HepG2 (cell line): ENCODE results near the gene NFIC. TPM values are rescaled to one million over a fixed set of nuclear protein-coding genes. Genes with fewer than 3 reads are reported as not detected.

Experiments used
- ATAC-seq: fragments of 200-7000 bp; cut with Tn5 transposase; 3 replicates; pipeline ENCODE4 v1.9.1; 2020; ENCODE audit warnings: mild to moderate bottlenecking, moderate library complexity
- BruUV-seq: library from RNA; stranded (reverse); fragments of 400-500 nt; replicated peaks from 2 replicates; lab custom pipeline; 2021; lab: Mats Ljungman, UMichigan
- CTCF ChIA-PET: fragments of 300-600 bp; formaldehyde crosslinking; extraction: SDS; loops from one replicate; lab custom pipeline; 2021; ENCODE audit warnings: low total read pairs, inconsistent platforms, low intra/inter-chr PET ratio; lab: Yijun Ruan, JAX
- POLR2A ChIA-PET: fragments of 350-600 bp; sonication (Branson Sonifier 250); formaldehyde crosslinking; loops from one replicate; lab custom pipeline; 2020; ENCODE audit warnings: antibody characterized with exemption, inconsistent platforms; lab: Yijun Ruan, JAX
- DNase-seq: peaks from one replicate; pipeline ENCODE4 v3.0.0-alpha.2; 2015; ENCODE audit warnings: low spot score
- FAIRE-seq: peaks from 3 replicates; lab custom pipeline; 2011; peaks lifted over from hg19 to GRCh38; lab: Jason Lieb, UNC
- H2AFZ ChIP-seq: one replicate; pipeline ENCODE4 v1.6.1; 2011; ENCODE audit warnings: low read length, inconsistent platforms
- H3K27ac ChIP-seq: fragments of 300-600 bp; 3 replicates; pipeline ENCODE4 v1.8.0; 2011; ENCODE audit warnings: mixed run types, mild to moderate bottlenecking, mixed read lengths, low read length, inconsistent platforms; ENCODE audit not compliant: insufficient read depth; ENCODE audit errors: extremely low read length
- H3K27me3 ChIP-seq, 2 experiments: fragments of 200-600 bp in 1 of 2; 2 replicates in 1 of 2; 3 replicates in 1 of 2; pipeline versions ENCODE4 v1.6.0 to v1.8.0; 2011; ENCODE audit warnings: low read length in 2 of 2, mild to moderate bottlenecking in 2 of 2, moderate library complexity in 2 of 2, inconsistent platforms in 1 of 2; ENCODE audit not compliant: insufficient read depth in 2 of 2, control insufficient read depth in 1 of 2
- H3K36me3 ChIP-seq, 2 experiments: fragments of 200-600 bp in 1 of 2; replicated peaks in 1 of 2; 2 replicates in 1 of 2; 3 replicates in 1 of 2; pipeline versions ENCODE4 v1.5.1 to v1.8.0; 2011; ENCODE audit warnings: low read length in 2 of 2, inconsistent platforms in 1 of 2; ENCODE audit not compliant: insufficient read depth in 2 of 2, control insufficient read depth in 1 of 2
- H3K4me1 ChIP-seq: 2 replicates; pipeline ENCODE4 v1.5.1; 2012; ENCODE audit warnings: low read length, inconsistent platforms; ENCODE audit not compliant: insufficient read depth
- H3K4me2 ChIP-seq: 2 replicates; pipeline ENCODE4 v1.6.0; 2011; ENCODE audit warnings: low read depth, low read length, inconsistent platforms
- H3K4me3 ChIP-seq, 3 experiments: fragments of 200-600 bp in 1 of 3; sonication (generic), shearing (Covaris generic) in 1 of 3; replicated peaks in 1 of 3; 2 replicates each; pipeline ENCODE4 v1.5.1; 2011 to 2016; ENCODE audit warnings: low read length in 3 of 3, inconsistent platforms in 2 of 3, low read depth in 2 of 3, mild to moderate bottlenecking in 2 of 3, control low read depth in 1 of 3, mixed read lengths in 1 of 3; ENCODE audit not compliant: insufficient read depth in 1 of 3
- H3K79me2 ChIP-seq: one replicate; pipeline ENCODE4 v1.6.1; 2011; ENCODE audit warnings: low read length, inconsistent platforms; ENCODE audit not compliant: insufficient read depth
- H3K9ac ChIP-seq: 2 replicates; pipeline ENCODE4 v1.6.0; 2011; ENCODE audit warnings: mild to moderate bottlenecking, low read depth, low read length, inconsistent platforms; ENCODE audit not compliant: insufficient read depth
- H3K9me3 ChIP-seq: 2 replicates; pipeline ENCODE4 v1.5.1; 2012; ENCODE audit warnings: mild to moderate bottlenecking, low read length
- H4K20me1 ChIP-seq: 2 replicates; pipeline ENCODE4 v1.6.0; 2011; ENCODE audit warnings: inconsistent platforms, mild to moderate bottlenecking, low read length, moderate library complexity; ENCODE audit not compliant: insufficient read depth
- HNF4A ChIP-seq: sonication (generic); formaldehyde crosslinking; IDR thresholded peaks from 2 replicates; pipeline ENCODE4 v1.4.0; 2020; ENCODE audit warnings: missing genetic modification reagents
- MTA1 ChIP-seq: sonication (generic); formaldehyde crosslinking; IDR thresholded peaks from 2 replicates; pipeline ENCODE4 v1.4.0; 2020; ENCODE audit warnings: missing genetic modification reagents, mild to moderate bottlenecking, borderline replicate concordance
- MYC ChIP-seq: sonication (generic); formaldehyde crosslinking; IDR thresholded peaks from 2 replicates; pipeline ENCODE4 v1.9.0; 2021; ENCODE audit warnings: missing genetic modification reagents, borderline replicate concordance
- POLR2G ChIP-seq: fragments of 200-400 bp; formaldehyde crosslinking; IDR thresholded peaks from 2 replicates; pipeline ENCODE4 v1.6.1; 2018; ENCODE audit warnings: mild to moderate bottlenecking, low read depth, low read length, moderate library complexity
- ZNF563 ChIP-seq: sonication (generic); formaldehyde crosslinking; IDR thresholded peaks from 2 replicates; pipeline ENCODE4 v1.8.0; 2022; ENCODE audit warnings: mild to moderate bottlenecking, moderate library complexity, missing genetic modification reagents
- ZNF564 ChIP-seq: sonication (generic); formaldehyde crosslinking; IDR thresholded peaks from 2 replicates; pipeline ENCODE4 v1.8.1; 2023; ENCODE audit warnings: mild to moderate bottlenecking, missing genetic modification reagents
- ZNF605 ChIP-seq: sonication (generic); formaldehyde crosslinking; IDR thresholded peaks from 2 replicates; pipeline ENCODE4 v1.8.0; 2022; ENCODE audit warnings: mild to moderate bottlenecking, missing genetic modification reagents
- ZNF672 ChIP-seq: sonication (generic); formaldehyde crosslinking; IDR thresholded peaks from 2 replicates; pipeline ENCODE4 v1.8.1; 2022; ENCODE audit warnings: missing genetic modification reagents
- whole genome bisulfite sequencing: methylation state at CpG from one replicate; pipeline ENCODE4 v1.1.6; 2017; ENCODE audit warnings: low lambda C conversion rate; 5-methylcytosine and 5-hydroxymethylcytosine counted together
- in situ Hi-C: cut with HindIII; loops from 2 replicates; pipeline ENCODE4 v1.10.0; 2017; ENCODE audit warnings: low pct_unique_long_range_greater_than_20kb; ENCODE audit not compliant: extremely low pct_ligation_motif_present
- intact Hi-C: fragments of 100-400 bp; cut with micrococcal nuclease; formaldehyde crosslinking; loops from one replicate; pipeline ENCODE4 v1.10.0; 2022; ENCODE audit not compliant: unreplicated experiment
- polyA plus RNA-seq, 8 experiments: library from polyadenylated mRNA; depleted of rRNA in 3 of 8; stranded (reverse) in 7 of 8; unstranded in 1 of 8; fragments of >200 nt; fragmentation: Illumina TruSeq in 4 of 8; extraction: Trizol in 4 of 8; gene quantifications; 2 replicates each; pipeline versions ENCODE4 v1.2.1 to v1.2.3, GENCODE V29; 2011 to 2016; ENCODE audit warnings: low read depth in 4 of 8, missing spikeins in 1 of 8, mixed read lengths in 1 of 8; ENCODE audit not compliant: insufficient read depth in 1 of 8
- total RNA-seq, 5 experiments: library from RNA; depleted of rRNA; stranded (reverse); fragments of >200 nt; fragmentation: Illumina TruSeq; extraction: Trizol; gene quantifications; 2 replicates each; pipeline ENCODE4 v1.2.3, GENCODE V29; 2016; ENCODE audit warnings: low read depth in 1 of 5
- TF ChIP-seq, protein P1 (sequence below): sonication (generic); formaldehyde crosslinking; IDR thresholded peaks from 2 replicates; pipeline ENCODE4 v1.5.1; 2020; ENCODE audit warnings: mild to moderate bottlenecking, missing genetic modification reagents, moderate library complexity
- TF ChIP-seq, protein P2 (sequence below): IDR thresholded peaks from 2 replicates; pipeline ENCODE4 v1.6.1; 2016; ENCODE audit warnings: mild to moderate bottlenecking
- TF ChIP-seq, protein P3 (sequence below): sonication (generic); formaldehyde crosslinking; IDR thresholded peaks from 2 replicates; pipeline ENCODE4 v1.5.1; 2020; ENCODE audit warnings: missing genetic modification reagents, mild to moderate bottlenecking, borderline replicate concordance

Gene NFIC
- total and polyA plus RNA-seq, 2 of the 13 experiments (the other 11 are each of a cell fraction or from before 2014, with no cell fraction given): 1.3 to 2.5 TPM

DNA sequence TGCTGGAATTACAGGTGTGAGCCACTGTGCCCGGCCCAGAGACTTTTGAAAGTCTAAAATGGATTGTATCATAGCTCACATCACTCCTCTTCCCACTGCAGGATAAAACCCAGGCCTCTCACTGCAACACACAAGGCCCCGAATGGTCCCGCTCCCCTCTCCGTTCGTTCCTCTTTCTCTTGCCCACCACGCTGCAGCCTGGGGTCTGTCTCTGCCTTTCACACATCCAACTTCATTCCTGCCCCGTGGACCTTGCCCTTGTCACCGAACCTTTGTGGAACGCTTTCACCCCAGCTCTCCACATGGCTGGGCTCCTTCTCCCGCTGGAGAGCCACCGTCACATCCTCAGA, 42.6 kb downstream of the NFIC start:
- no peaks in the 10 kb centered on the region for H3K36me3 ChIP-seq

DNA sequence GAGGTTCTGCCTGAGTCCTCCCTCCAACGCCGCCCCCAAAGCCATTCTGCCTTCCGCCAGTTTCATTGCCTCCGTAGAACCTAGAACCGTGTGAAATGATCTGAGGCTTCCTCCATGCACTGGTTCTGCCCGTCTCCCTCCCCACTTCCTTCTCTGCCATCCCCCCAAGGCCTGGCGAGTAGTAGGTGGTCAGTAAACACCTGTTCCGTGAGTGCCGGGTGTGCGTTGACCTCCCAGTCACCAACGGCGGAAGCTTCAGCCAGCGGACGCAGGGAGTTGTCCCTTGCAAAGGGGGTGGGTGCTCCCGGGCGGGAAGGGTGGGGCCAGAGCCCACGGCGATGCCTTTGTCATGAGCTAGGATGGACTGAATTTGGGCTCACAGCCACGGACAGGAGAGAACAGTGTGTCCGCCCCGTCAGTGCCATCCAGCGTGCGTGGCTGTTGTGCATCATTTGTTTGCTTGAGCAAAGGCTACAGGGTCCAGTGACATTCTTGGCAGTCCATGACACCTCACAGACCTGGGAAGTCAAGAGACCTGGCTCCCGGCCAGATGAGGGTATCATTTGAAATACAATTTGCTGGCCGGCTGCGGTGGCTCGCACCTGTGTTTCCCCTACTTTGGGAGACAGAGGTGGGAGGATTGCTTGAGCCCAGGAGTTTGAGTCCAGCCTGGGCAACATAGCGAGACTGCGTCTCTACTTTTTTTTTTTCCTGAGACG, 43.1 kb downstream of the NFIC start:
- peak overlapping the region; percentile 92 for H3K27ac ChIP-seq
- H3K4me3 ChIP-seq: peak overlapping the region; percentile 41 to 65 (median 43); a peak in 5 of 6 replicates
- H3K27me3 ChIP-seq: no peaks in the 10 kb centered on the region
- FAIRE-seq (peak; percentile 77), DNase-seq (peak; percentile 94), ATAC-seq (peak; percentile 85)
- no peaks in the 10 kb centered on the region for H3K36me3 ChIP-seq
- H3K9ac ChIP-seq: peak overlapping the region; percentile 70
- intact Hi-C loops: no loop called here
- no TSS peak for BruUV-seq
- POLR2A ChIA-PET: interaction anchor here (0.9 to 1.1 kb wide), 2 partner anchors 13 to 53 kb away, joined by 3 read pairs; no protein-coding TSS in a partner anchor
- H4K20me1 ChIP-seq: no peaks in the 10 kb centered on the region
- peak overlapping the region; percentile 92 for H3K4me2 ChIP-seq
- H3K4me1 ChIP-seq: peaks cover 80% of the 10 kb centered on the region
- WGBS: 25% methylated on average over 17 of the region's 30 CpGs
- in situ Hi-C loops: no loop called here
- CTCF ChIA-PET: no interaction called here
- no peaks in the 10 kb centered on the region for H3K79me2 ChIP-seq
- no peak overlapping the region for H2AFZ ChIP-seq
- H3K9me3 ChIP-seq: no peaks in the 10 kb centered on the region
- TF ChIP-seq MTA1 (CRISPR knock-in tag): 0 out of 2 replicates have a peak, but pooled peaks have one; percentile 19
- TF ChIP-seq, protein P1, sequence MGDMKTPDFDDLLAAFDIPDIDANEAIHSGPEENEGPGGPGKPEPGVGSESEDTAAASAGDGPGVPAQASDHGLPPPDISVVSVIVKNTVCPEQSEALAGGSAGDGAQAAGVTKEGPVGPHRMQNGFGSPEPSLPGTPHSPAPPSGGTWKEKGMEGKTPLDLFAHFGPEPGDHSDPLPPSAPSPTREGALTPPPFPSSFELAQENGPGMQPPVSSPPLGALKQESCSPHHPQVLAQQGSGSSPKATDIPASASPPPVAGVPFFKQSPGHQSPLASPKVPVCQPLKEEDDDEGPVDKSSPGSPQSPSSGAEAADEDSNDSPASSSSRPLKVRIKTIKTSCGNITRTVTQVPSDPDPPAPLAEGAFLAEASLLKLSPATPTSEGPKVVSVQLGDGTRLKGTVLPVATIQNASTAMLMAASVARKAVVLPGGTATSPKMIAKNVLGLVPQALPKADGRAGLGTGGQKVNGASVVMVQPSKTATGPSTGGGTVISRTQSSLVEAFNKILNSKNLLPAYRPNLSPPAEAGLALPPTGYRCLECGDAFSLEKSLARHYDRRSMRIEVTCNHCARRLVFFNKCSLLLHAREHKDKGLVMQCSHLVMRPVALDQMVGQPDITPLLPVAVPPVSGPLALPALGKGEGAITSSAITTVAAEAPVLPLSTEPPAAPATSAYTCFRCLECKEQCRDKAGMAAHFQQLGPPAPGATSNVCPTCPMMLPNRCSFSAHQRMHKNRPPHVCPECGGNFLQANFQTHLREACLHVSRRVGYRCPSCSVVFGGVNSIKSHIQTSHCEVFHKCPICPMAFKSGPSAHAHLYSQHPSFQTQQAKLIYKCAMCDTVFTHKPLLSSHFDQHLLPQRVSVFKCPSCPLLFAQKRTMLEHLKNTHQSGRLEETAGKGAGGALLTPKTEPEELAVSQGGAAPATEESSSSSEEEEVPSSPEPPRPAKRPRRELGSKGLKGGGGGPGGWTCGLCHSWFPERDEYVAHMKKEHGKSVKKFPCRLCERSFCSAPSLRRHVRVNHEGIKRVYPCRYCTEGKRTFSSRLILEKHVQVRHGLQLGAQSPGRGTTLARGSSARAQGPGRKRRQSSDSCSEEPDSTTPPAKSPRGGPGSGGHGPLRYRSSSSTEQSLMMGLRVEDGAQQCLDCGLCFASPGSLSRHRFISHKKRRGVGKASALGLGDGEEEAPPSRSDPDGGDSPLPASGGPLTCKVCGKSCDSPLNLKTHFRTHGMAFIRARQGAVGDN: peak; percentile 94
- TF ChIP-seq, protein P2, sequence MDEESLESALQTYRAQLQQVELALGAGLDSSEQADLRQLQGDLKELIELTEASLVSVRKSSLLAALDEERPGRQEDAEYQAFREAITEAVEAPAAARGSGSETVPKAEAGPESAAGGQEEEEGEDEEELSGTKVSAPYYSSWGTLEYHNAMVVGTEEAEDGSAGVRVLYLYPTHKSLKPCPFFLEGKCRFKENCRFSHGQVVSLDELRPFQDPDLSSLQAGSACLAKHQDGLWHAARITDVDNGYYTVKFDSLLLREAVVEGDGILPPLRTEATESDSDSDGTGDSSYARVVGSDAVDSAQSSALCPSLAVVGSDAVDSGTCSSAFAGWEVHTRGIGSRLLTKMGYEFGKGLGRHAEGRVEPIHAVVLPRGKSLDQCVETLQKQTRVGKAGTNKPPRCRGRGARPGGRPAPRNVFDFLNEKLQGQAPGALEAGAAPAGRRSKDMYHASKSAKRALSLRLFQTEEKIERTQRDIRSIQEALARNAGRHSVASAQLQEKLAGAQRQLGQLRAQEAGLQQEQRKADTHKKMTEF (CRISPR knock-in tag): peak; percentile 65
- peak; percentile 82; the same call in 1 of the 2 replicates for TF ChIP-seq MYC (CRISPR knock-in tag)
- TF ChIP-seq ZNF672 (CRISPR knock-in tag): 0 out of 2 replicates have a peak, but pooled peaks have one; percentile 20
- TF ChIP-seq POLR2G: peak; percentile 31; the same call in 1 of the 2 replicates
- TF ChIP-seq ZNF605 (CRISPR knock-in tag): 0 out of 2 replicates have a peak, but pooled peaks have one; percentile 46

More for the DNA sequence above, 42.6 kb downstream of the NFIC start:
- H3K27ac ChIP-seq: peak overlapping the region; percentile 92
- in situ Hi-C loops (no loop called here), intact Hi-C loops (no loop called here)
- POLR2A ChIA-PET: interaction anchor here (0.9 kb wide), 1 partner anchor 53 kb away, joined by 3 read pairs; no protein-coding TSS in a partner anchor
- no peaks in the 10 kb centered on the region for H3K27me3 ChIP-seq
- H3K79me2 ChIP-seq: no peaks in the 10 kb centered on the region
- ATAC-seq (no peak), FAIRE-seq (no peak), DNase-seq (no peak)
- H3K9me3 ChIP-seq: no peaks in the 10 kb centered on the region
- peak overlapping the region; percentile 41 to 65 (median 43); a peak in 5 of 6 replicates for H3K4me3 ChIP-seq
- H3K4me2 ChIP-seq: peak overlapping the region; percentile 92
- H4K20me1 ChIP-seq: no peaks in the 10 kb centered on the region
- CTCF ChIA-PET: no interaction called here
- peak overlapping the region; percentile 70 for H3K9ac ChIP-seq
- TF ChIP-seq ZNF564 (CRISPR knock-in tag) (0 out of 2 replicates have a peak, but pooled peaks have one; percentile 19), HNF4A (CRISPR knock-in tag) (peak; percentile 40; the same call in 1 of the 2 replicates), ZNF563 (CRISPR knock-in tag) (0 out of 2 replicates have a peak, but pooled peaks have one; percentile 17)
- TF ChIP-seq, protein P3, sequence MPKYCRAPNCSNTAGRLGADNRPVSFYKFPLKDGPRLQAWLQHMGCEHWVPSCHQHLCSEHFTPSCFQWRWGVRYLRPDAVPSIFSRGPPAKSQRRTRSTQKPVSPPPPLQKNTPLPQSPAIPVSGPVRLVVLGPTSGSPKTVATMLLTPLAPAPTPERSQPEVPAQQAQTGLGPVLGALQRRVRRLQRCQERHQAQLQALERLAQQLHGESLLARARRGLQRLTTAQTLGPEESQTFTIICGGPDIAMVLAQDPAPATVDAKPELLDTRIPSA (CRISPR knock-in tag): no peak
- no peak overlapping the region for H2AFZ ChIP-seq
- 43% methylated on average over 11 of the region's 11 CpGs for WGBS
- TSS peak; percentile 75 for BruUV-seq
- peaks cover 80% of the 10 kb centered on the region for H3K4me1 ChIP-seq
